ENCODE measurements around the gene NEK8. TPM values are rescaled to one million over a fixed set of nuclear protein-coding genes. Genes with fewer than 3 reads are reported as not detected.

Gene NEK8
- polyA plus RNA-seq, 2 donors: 2.6 to 5.3 TPM

- peak overlapping the region in 1 of 2 donors; percentile 18 for H3K4me3 ChIP-seq (ENCODE audit: low read depth in 1 of 2, low read length in 2 of 2)
- WGBS, 2 donors: 61 to 66% methylated on average over 18 of the region's 18 CpGs
- peak overlapping the region; percentile 40 to 97 for H3K27ac ChIP-seq (ENCODE audit: low read depth in 2 of 2, low read length in 1 of 2)
- peaks cover 7 to 42% of the 10 kb centered on the region in 2 donors for H3K4me1 ChIP-seq (ENCODE audit: control insufficient read depth in 2 of 2, insufficient read depth in 2 of 2, low read length in 1 of 2)
- H3K27me3 ChIP-seq (ENCODE audit: control insufficient read depth in 1 of 2, insufficient read depth in 2 of 2, low read length in 2 of 2): no peaks in the 10 kb centered on the region
- no peaks in the 10 kb centered on the region for H3K9me3 ChIP-seq (ENCODE audit: control insufficient read depth in 2 of 2, insufficient read depth in 1 of 2, low read depth in 1 of 2, low read length in 1 of 2)
- peaks cover 13 to 29% of the 10 kb centered on the region in 2 donors for H3K36me3 ChIP-seq (ENCODE audit: control insufficient read depth in 2 of 2, insufficient read depth in 2 of 2, low read length in 1 of 2)
Measured at GRCh38 chr17:28747801-28748750, 19.5 kb downstream of the NEK8 start.

GRCh38 chr17:28748852-28749515, 20.4 kb downstream of the NEK8 start:
- Histone ChIP-seq H3K4me1 (ENCODE audit: control insufficient read depth in 2 of 2, insufficient read depth in 2 of 2, low read length in 1 of 2) (peaks cover 7 to 38% of the 10 kb centered on the region in 2 donors), H3K9me3 (ENCODE audit: control insufficient read depth in 2 of 2, insufficient read depth in 1 of 2, low read depth in 1 of 2, low read length in 1 of 2) (no peaks in the 10 kb centered on the region), H3K27me3 (ENCODE audit: control insufficient read depth in 1 of 2, insufficient read depth in 2 of 2, low read length in 2 of 2) (no peaks in the 10 kb centered on the region), H3K27ac (ENCODE audit: low read depth in 2 of 2, low read length in 1 of 2) (peak overlapping the region in 1 of 2 donors; percentile 59), H3K4me3 (ENCODE audit: low read depth in 1 of 2, low read length in 2 of 2) (no peak overlapping the region), H3K36me3 (ENCODE audit: control insufficient read depth in 2 of 2, insufficient read depth in 2 of 2, low read length in 1 of 2) (peaks cover 13 to 29% of the 10 kb centered on the region in 2 donors)
- 50 to 59% methylated on average over 18 of the region's 18 CpGs for WGBS, 2 donors

- H3K4me1 ChIP-seq (ENCODE audit: control insufficient read depth in 2 of 2, insufficient read depth in 2 of 2, low read length in 1 of 2): peaks cover 7 to 37% of the 10 kb centered on the region in 2 donors
- H3K9me3 ChIP-seq (ENCODE audit: control insufficient read depth in 2 of 2, insufficient read depth in 1 of 2, low read depth in 1 of 2, low read length in 1 of 2): no peaks in the 10 kb centered on the region
- WGBS, 2 donors: 51 to 56% methylated on average over 11 of the region's 11 CpGs
- H3K36me3 ChIP-seq (ENCODE audit: control insufficient read depth in 2 of 2, insufficient read depth in 2 of 2, low read length in 1 of 2): peaks cover 13 to 29% of the 10 kb centered on the region in 2 donors
- H3K27me3 ChIP-seq (ENCODE audit: control insufficient read depth in 1 of 2, insufficient read depth in 2 of 2, low read length in 2 of 2): no peaks in the 10 kb centered on the region
- H3K27ac ChIP-seq (ENCODE audit: low read depth in 2 of 2, low read length in 1 of 2): peak overlapping the region; percentile 8 to 59
- no peak overlapping the region for H3K4me3 ChIP-seq (ENCODE audit: low read depth in 1 of 2, low read length in 2 of 2)
Measured at GRCh38 chr17:28749516-28750177, 21.1 kb downstream of the NEK8 start.

- Histone ChIP-seq H3K9me3 (ENCODE audit: control insufficient read depth in 2 of 2, insufficient read depth in 1 of 2, low read depth in 1 of 2, low read length in 1 of 2) (no peaks in the 10 kb centered on the region), H3K36me3 (ENCODE audit: control insufficient read depth in 2 of 2, insufficient read depth in 2 of 2, low read length in 1 of 2) (peaks cover 13 to 29% of the 10 kb centered on the region in 2 donors), H3K4me3 (ENCODE audit: low read depth in 1 of 2, low read length in 2 of 2) (no peak overlapping the region), H3K4me1 (ENCODE audit: control insufficient read depth in 2 of 2, insufficient read depth in 2 of 2, low read length in 1 of 2) (peaks cover 4 to 34% of the 10 kb centered on the region in 2 donors), H3K27me3 (ENCODE audit: control insufficient read depth in 1 of 2, insufficient read depth in 2 of 2, low read length in 2 of 2) (no peaks in the 10 kb centered on the region), H3K27ac (ENCODE audit: low read depth in 2 of 2, low read length in 1 of 2) (no peak overlapping the region)
- WGBS, 2 donors: 25 to 30% methylated on average over 20 of the region's 20 CpGs
Measured at GRCh38 chr17:28750178-28751047, 21.8 kb downstream of the NEK8 start.

- Histone ChIP-seq H3K4me1 (ENCODE audit: control insufficient read depth in 2 of 2, insufficient read depth in 2 of 2, low read length in 1 of 2) (peaks cover 0 to 26% of the 10 kb centered on the region in 2 donors), H3K9me3 (ENCODE audit: control insufficient read depth in 2 of 2, insufficient read depth in 1 of 2, low read depth in 1 of 2, low read length in 1 of 2) (no peaks in the 10 kb centered on the region), H3K27me3 (ENCODE audit: control insufficient read depth in 1 of 2, insufficient read depth in 2 of 2, low read length in 2 of 2) (no peaks in the 10 kb centered on the region), H3K27ac (ENCODE audit: low read depth in 2 of 2, low read length in 1 of 2) (no peak overlapping the region), H3K4me3 (ENCODE audit: low read depth in 1 of 2, low read length in 2 of 2) (no peak overlapping the region), H3K36me3 (ENCODE audit: control insufficient read depth in 2 of 2, insufficient read depth in 2 of 2, low read length in 1 of 2) (peaks cover 13 to 29% of the 10 kb centered on the region in 2 donors)
- WGBS, 2 donors: 93 to 94% methylated on average over 10 of the region's 10 CpGs
Measured at GRCh38 chr17:28751600-28752366, 23.2 kb downstream of the NEK8 start.

GRCh38 chr17:28755486-28755885, 26.9 kb downstream of the NEK8 start:
- H3K27ac ChIP-seq (ENCODE audit: low read depth in 2 of 2, low read length in 1 of 2): no peak overlapping the region
- peaks cover 0 to 18% of the 10 kb centered on the region in 2 donors for H3K36me3 ChIP-seq (ENCODE audit: control insufficient read depth in 2 of 2, insufficient read depth in 2 of 2, low read length in 1 of 2)
- 86 to 88% methylated on average over 7 of the region's 7 CpGs for WGBS, 2 donors
- no peaks in the 10 kb centered on the region for H3K27me3 ChIP-seq (ENCODE audit: control insufficient read depth in 1 of 2, insufficient read depth in 2 of 2, low read length in 2 of 2)
- H3K9me3 ChIP-seq (ENCODE audit: control insufficient read depth in 2 of 2, insufficient read depth in 1 of 2, low read depth in 1 of 2, low read length in 1 of 2): no peaks in the 10 kb centered on the region
- H3K4me1 ChIP-seq (ENCODE audit: control insufficient read depth in 2 of 2, insufficient read depth in 2 of 2, low read length in 1 of 2): peaks cover 0 to 2% of the 10 kb centered on the region in 2 donors
- H3K4me3 ChIP-seq (ENCODE audit: low read depth in 1 of 2, low read length in 2 of 2): no peak overlapping the region

- Histone ChIP-seq H3K36me3 (ENCODE audit: control insufficient read depth in 2 of 2, insufficient read depth in 2 of 2, low read length in 1 of 2) (peaks cover 0 to 18% of the 10 kb centered on the region in 2 donors), H3K27me3 (ENCODE audit: control insufficient read depth in 1 of 2, insufficient read depth in 2 of 2, low read length in 2 of 2) (no peaks in the 10 kb centered on the region), H3K9me3 (ENCODE audit: control insufficient read depth in 2 of 2, insufficient read depth in 1 of 2, low read depth in 1 of 2, low read length in 1 of 2) (no peaks in the 10 kb centered on the region), H3K27ac (ENCODE audit: low read depth in 2 of 2, low read length in 1 of 2) (no peak overlapping the region), H3K4me3 (ENCODE audit: low read depth in 1 of 2, low read length in 2 of 2) (no peak overlapping the region), H3K4me1 (ENCODE audit: control insufficient read depth in 2 of 2, insufficient read depth in 2 of 2, low read length in 1 of 2) (peaks cover 0 to 2% of the 10 kb centered on the region in 2 donors)
- WGBS, 2 donors: 57 to 60% methylated on average over 5 of the region's 5 CpGs
Measured at GRCh38 chr17:28756049-28756804, 27.6 kb downstream of the NEK8 start.

Measured in esophagus (tissue), 2 donors.